Measurements from ENCODE around the gene IL1RAPL1.

DNA sequence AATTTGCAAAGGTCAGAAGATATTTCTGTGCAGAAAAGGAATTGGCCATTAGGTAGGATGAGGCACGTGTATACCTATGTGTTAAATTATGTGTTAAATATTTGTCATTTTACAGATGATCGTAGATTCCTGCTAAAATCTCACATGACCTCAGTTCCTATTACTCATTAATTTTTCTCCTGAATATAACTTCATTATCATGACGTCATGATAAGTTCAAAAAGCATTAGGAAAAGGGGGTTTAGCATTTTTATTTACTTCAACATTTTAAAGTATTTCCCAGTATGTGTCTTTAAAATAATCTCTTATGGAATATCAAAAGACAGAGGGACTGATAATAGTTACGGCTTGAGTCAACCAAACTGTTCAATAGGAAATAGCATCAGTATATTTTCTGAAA is 372.8 kb downstream of the IL1RAPL1 start:
- TF ChIP-seq, protein P1, sequence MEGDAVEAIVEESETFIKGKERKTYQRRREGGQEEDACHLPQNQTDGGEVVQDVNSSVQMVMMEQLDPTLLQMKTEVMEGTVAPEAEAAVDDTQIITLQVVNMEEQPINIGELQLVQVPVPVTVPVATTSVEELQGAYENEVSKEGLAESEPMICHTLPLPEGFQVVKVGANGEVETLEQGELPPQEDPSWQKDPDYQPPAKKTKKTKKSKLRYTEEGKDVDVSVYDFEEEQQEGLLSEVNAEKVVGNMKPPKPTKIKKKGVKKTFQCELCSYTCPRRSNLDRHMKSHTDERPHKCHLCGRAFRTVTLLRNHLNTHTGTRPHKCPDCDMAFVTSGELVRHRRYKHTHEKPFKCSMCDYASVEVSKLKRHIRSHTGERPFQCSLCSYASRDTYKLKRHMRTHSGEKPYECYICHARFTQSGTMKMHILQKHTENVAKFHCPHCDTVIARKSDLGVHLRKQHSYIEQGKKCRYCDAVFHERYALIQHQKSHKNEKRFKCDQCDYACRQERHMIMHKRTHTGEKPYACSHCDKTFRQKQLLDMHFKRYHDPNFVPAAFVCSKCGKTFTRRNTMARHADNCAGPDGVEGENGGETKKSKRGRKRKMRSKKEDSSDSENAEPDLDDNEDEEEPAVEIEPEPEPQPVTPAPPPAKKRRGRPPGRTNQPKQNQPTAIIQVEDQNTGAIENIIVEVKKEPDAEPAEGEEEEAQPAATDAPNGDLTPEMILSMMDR (IDR thresholded peaks at IDR 0.05) = no peak
- TF ChIP-seq ZFX (IDR thresholded peaks at IDR 0.05; ENCODE audit: borderline replicate concordance) = no peak
